GM21576 (cell line): ENCODE data around the gene FDCSP.
"Not testable (repeated sequence)": the region's sequence is repeated elsewhere in the genome, so short reads cannot be mapped to it uniquely, and the experiment has no call there.

Experiments used
- ATAC-seq: cut with Tn5 transposase; IDR thresholded peaks from one replicate; pipeline ENCODE4 v1.9.1; 2021; ENCODE audit warnings: mild to moderate bottlenecking, moderate library complexity; ENCODE audit not compliant: unreplicated experiment

Gene FDCSP

DNA sequence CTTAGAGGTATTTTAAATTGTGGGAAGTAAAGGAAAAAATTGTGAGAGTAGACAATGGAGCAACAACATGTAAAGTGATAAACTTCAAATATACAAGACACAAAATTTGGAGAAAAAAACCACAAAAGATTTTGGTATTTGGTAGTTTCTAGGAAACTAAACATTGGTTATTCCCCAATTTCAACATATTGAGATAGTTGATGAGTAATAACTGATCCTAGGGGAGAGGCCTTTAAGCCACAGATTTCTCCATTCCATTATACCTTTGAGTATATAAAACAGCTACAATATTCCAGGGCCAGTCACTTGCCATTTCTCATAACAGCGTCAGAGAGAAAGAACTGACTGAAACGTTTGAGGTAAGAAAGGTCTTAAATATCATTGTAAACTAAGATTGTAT is at the start of gene FDCSP:
TSS of gene FDCSP (plus strand) at position 301 of the 400 bp plus-strand sequence. CDS start 5,071 bp downstream, outside the sequence.
- ATAC-seq, result no peak

DNA sequence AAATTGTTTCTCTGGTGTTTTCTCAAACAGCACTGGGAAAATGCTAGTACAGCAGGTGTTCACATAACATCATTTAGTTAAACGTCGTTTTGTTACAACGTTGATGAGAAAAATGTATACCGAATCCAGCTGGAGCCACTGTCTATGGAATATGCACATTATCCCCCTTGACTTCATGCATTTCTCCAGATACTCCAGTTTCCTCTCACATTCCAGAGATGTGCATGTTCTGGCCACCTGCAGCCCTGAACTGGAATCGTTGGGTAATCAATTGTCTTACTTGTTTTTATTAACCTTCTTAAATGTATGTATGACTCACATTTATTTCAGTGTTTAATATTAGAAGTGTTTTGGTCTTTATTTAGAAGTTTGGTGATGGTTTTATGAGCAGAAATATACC is 48.8 kb upstream of the FDCSP start:
- no peak for ATAC-seq

DNA sequence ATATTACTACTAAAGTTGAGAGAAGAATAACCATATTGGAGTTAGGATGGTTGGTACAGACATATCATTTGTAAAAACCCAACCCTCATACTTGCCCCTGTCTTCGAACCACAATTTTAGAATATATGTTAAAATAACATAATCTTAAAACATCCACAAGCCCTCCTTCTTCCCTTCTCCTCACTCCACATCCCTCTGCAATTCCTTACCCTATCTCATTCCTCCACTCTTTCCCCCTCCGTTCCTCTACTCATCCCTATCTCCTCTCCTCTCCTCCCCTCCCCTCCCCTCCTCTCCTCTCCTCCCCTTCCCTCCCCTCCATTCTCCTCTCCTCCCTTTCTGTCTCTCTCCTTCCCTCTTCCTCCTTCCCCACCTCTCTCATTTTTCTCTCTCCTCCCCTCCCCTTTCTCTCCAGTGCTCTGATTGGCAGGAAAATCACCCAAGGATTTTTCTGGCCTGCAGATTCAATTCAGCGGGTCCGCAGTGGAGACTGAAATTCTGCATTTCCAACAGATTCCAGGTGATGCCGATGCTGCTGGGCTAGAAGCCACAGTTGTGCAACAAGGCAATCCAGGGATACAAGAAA is 47.8 kb upstream of the FDCSP start:
- no peak for ATAC-seq

DNA sequence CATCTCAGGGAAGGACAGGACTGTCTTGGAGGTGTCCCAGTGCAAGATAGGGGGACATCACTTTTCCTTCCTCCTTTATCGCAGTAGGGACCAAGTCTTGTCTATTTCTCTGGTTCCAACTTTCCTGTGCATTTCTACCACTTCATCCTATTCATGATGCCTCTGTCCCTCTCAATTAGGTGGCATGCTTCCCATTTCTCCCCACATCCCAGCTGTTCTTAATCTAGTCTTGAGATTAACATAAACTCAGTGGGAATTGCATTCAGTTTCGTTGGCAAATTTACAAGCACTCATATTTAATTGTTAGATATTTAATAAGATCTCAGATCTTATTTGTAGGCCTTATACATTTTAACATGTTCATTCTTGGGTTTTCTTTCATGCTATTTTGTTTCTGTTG is 46.1 kb upstream of the FDCSP start:
- no peak for ATAC-seq

DNA sequence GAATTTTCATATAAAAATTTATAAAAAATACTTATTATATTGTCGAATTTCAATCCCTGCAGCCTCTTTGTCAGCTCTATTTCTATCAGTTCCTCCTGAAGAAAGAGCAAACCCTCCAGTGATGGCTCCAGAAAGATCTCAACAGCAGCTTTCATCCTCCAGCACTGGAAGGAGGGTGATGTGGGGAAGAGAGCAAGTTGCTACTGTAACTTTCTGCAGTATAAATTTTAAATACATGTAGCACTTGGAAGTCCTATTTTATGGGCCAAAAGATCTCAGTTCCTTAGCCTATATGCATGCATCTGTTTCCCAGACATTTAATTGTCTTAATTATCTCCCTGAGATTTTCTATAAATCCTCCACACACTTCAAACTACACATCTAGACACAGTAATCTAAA is 44.1 kb upstream of the FDCSP start:
- no peak for ATAC-seq

DNA sequence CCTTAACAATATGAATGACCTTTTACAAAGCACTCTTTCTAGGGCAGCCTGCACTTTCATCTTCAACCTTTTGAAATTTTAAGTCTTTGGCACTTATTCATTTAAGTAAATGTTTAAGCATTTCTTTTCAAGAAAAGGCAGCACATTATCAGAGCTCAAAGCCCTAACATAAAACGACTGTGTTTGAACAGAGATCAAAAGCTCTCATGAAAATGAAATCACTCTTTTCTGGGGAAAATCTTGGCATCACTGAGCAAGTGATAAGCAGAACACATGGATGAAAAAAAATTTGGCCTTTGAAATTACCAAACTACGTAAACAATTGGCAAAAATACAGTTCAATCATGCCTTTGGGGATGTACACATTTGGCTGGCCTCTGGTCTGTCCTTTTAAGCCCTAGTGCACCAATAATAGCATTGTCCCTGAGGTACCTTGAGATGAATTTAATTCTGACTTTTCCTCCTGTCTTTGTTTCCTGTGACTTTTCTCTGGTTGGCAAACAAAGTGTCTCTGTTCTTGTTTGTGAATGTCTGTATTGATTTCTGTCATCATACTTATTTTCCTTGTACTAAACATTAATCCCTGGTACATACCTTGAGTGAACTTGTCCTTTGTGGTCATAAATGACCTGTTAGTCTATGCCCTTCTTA is 43.3 kb upstream of the FDCSP start:
- no peak for ATAC-seq

DNA sequence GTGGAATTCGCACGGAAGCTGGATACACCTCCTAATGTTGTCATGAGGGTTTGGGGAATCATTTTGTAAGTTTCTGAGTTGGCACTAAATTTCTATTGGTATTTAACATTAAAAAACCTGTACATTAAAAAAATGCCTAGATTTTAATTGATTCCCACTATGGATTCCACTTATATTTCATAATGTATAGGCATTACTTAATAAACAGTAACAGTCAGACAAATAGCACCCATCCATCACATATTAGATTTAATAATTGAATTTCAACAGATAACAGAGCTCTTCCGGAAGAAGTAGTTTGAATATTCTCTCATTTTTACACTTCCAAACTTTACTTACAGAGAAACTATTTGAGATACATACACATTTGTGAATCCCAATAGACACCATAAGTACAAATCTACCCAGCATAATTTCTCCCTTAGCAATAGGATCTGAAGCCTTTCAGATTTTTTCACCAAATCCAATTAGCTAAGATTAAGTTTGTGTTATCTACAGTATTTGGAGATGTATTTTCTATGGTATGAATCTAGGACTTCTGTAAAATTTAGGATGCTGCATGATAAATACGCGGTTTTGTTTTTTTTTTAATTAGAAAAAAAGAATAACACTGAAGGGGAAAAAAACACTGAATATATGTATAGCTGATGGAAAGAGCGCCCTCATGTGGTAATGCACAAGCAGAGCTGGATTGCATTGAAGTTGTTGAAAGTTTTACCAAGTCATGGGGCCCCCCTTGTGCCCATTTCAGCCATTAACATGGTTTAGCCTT is 42.6 kb upstream of the FDCSP start:
- peak; percentile 84 for ATAC-seq

DNA sequence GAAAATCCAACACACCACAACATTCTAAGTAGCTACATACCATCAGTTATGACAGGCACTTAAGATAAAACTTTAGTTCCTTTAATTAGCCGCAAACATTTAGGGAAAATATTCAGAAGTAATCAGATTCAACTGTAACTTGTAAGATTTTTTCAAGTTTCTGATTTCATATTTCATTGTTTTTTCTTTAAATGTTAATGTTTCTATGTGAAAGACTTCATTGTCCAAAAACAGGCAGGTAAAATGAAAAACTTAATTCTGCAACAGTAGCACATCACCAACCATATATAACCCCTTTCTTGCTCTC is 42.0 kb upstream of the FDCSP start:
- ATAC-seq, result no peak

DNA sequence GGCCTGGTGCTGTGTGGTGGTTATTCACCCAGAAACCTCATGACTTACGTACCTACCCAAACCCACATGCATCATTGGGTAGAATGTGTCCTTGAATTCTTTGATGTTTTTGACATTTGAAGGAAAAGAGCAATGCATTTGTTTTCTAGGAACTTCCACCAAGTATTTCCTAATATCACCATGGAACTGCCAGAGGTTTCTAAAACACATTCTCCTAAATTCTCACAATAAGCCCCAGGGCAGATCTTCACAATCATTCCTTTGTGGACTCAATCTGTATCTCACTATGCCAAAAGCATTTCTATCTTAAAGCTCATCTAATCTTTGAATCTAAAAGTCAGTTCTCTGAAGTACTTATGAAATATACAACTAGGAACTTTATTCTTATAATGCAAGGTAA is 38.7 kb upstream of the FDCSP start:
- no peak for ATAC-seq

DNA sequence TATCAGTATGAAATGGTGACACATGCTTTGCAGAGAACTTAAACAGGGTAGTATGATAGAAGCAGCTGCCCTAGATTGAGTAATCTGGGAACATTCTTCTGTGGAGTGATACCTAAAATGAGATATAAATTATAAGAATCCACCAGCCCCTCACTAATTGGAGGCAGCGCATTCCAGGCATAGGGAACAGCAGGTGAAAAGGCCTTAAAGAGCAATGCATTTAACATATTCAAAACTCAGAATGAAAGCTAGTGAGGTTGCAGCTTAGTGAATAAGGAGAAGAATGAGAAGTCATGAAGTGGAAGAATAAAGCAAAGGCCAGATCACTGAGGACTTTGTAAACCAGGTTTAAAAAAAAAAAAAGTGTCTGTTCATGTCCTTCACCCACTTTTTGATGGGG is 35.3 kb upstream of the FDCSP start:
- ATAC-seq, result no peak

DNA sequence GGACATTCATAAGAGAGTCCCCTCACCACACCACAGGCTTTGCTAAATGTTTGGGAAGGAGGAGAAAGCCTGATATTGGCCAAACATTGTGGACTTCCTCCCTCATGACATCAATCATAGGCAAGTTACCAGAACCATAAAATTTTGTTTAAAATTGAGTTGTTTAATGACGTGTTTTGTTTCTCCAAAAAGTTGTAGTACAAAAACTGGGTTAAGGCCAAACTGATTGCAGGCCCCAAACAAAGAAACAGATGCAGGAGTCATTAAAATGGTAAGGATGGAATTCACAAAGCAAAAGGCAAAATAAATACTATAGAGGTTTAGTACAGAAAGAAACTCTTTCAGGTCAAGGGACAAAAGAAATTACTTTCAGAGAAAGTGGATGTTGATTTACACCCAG is 34.3 kb upstream of the FDCSP start:
- no peak for ATAC-seq

DNA sequence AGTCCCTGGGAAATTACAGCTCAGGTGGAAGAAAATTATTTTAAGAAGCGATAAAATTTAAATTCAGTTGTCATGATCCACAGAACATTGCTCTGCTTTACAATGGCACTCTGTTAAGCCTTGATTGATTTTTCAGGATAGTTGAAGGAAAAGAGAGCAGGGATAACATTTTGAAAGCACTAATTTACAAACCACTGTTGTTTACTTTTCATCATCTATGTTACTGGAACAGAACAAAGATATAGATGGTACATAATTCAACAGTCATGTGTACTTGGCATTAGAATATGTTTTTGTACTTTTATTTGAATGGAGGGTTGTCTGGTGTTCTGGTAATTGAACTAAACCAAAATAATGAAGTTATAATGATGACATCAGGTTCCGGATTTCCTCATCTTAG is 33.0 kb upstream of the FDCSP start:
- no peak for ATAC-seq

DNA sequence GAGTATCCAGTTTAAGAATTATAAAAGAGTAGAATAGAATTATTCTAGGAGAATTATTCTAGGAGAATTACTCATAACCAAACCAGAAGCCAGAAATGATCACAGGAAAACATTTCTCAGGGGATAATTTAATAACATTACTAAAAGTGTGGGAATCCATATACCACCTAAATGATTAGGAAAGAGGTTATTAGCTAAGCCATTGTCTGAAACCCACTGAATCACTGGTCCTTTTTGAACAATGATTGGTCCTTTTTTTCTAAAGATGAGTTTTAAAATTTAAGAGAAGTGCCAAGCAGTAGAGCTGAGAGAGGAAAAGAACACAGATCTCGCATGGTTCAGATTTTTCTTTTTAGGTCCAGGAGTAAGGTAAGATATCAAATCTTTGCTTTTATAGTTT is 30.5 kb upstream of the FDCSP start, which contains the start of gene ODAM:
TSS of gene ODAM (plus strand) at position 301 of the 400 bp plus-strand sequence. CDS start 819 bp downstream, outside the sequence.
- no peak for ATAC-seq

DNA sequence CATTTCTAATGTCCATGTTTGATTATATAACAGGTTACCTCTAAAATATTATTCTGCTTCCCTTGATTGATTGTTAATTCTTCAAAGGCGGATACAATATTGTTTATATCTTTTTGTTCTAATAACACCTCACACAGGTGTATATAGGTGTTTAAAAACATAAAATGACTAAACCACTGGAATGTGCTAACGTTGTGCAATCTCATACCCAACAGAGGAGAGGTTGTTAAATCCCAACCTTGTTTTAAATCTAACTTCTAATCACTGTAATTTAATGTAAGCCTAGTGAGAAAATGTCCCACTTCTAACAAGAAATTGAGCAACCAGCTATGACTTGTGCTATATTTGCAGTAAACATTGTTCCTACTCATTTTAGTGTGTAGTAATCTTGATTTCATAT is 29.1 kb upstream of the FDCSP start:
- no peak for ATAC-seq

DNA sequence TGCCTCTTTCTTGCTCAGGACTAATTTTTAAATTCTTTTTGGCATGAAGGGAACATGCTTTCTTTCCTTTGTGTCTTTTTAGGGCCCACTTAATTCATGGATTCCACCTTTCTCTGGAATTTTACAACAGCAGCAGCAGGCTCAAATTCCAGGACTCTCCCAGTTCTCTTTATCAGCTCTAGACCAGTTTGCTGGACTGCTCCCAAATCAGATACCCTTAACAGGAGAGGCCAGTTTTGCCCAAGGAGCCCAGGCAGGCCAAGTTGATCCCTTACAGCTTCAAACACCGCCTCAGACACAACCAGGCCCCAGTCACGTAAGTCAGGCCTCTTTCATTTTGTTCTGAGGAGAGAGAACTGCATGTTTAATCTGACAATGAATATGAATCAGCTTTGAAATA is 28.1 kb upstream of the FDCSP start:
- no peak for ATAC-seq

DNA sequence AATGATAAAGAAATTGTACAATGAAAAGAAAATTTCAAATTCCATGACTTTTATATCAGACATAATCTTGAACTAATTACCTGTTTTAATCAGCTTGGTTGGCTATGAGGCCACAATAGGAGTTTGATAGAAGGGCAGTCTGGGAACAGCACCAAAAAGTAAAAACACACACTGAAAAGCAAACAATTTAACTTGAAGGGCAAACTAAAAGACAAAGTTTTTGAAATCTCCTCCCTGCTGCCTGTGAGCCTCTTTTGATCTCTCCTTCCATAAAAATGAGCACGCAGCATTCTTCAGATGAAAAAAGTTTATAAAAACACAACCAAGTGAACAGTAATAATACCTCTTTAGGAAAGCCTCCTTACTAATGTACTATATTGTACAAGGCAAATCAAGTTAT is 22.3 kb upstream of the FDCSP start:
- ATAC-seq, result no peak

DNA sequence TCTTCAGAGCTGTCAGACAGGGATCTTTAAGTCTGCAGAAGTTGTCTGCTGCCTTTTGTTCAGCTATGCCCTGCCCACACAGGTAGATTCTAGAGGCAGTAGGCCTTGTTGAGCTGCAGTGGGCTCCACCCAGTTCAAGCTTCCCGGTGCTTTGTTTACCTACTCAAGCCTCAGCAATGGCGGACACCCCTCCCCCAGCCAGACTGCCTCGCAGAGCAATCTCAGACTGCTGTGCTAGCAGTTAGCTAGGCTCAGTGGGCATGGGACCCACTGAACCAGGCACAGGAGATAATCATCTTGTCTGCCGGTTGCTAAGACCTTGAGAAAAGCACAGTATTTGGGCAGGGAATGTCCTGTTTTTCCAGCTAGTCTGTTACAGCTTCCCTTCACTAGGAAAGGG is 13.2 kb upstream of the FDCSP start:
- not testable (repeated sequence) for ATAC-seq

DNA sequence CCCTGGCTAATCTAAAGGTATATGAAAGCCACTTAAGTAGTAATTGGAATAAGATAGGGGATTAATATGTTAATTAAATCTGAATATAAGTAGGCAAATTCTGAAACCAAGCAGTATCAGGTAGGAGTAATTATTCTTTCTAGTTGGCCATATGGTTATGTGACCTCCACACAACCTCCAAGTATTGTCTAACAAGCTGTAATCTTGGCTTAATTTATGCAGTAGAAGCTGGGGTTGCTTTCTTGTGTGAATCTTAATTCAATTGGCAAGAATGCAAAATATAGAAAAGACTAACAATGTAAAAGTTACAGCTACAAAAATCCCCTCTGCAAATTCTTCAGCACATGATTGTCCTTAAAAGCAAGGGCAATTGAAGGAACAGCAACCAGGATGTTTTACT is 9.8 kb upstream of the FDCSP start:
- ATAC-seq, result not testable (repeated sequence)

DNA sequence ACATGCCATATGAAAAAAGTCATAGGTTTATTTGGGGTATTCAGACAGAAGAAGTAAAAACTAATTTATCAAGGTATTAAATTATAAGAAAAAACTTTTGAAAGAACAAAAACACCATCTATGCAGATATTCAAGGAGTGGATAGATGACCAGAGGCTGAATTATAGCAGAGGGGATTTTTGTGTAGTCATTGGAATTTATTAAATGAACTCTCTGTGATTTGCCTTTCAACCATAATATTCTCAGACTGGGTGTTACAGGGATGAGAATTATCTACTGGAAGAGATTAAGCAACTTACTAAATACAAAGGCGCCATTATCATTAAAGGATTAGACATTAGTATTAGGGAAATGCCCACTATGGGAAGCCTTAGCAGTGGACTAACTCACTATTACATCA is 9.4 kb upstream of the FDCSP start:
- ATAC-seq, result not testable (repeated sequence)

DNA sequence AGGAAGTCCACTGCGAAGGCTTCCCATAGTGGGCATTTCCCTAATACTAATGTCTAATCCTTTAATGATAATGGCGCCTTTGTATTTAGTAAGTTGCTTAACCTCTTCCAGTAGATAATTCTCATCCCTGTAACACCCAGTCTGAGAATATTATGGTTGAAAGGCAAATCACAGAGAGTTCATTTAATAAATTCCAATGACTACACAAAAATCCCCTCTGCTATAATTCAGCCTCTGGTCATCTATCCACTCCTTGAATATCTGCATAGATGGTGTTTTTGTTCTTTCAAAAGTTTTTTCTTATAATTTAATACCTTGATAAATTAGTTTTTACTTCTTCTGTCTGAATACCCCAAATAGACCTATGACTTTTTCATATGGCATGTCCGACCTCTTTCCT is 4.5 kb upstream of the FDCSP start:
- not testable (repeated sequence) for ATAC-seq

DNA sequence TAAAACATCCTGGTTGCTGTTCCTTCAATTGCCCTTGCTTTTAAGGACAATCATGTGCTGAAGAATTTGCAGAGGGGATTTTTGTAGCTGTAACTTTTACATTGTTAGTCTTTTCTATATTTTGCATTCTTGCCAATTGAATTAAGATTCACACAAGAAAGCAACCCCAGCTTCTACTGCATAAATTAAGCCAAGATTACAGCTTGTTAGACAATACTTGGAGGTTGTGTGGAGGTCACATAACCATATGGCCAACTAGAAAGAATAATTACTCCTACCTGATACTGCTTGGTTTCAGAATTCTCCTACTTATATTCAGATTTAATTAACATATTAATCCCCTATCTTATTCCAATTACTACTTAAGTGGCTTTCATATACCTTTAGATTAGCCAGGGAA is 4.1 kb upstream of the FDCSP start:
- ATAC-seq, result not testable (repeated sequence)

DNA sequence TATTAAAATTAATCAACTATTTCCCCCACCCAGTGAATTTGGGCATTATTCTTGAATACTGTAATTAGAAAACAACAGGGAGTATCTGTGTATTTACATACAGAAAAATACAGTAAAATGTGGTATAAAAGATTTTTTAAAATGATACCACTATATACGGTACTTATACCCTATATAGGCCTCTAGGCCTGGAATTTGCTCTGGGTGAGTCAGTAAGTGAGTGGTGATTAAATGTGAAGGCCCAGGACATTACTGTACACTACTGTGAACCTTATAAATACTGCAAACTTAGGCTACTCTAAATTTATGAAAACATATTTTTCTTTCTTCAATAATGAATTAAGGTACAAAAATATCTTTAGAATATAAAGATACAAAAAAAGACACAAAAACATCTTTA is 10.2 kb downstream of the FDCSP start:
- no peak for ATAC-seq
